SH-SY5Y (cell line): ENCODE data around the gene SYT2.

ENCODE experiments used
- GATA2 ChIP-seq: IDR thresholded peaks from 2 replicates; pipeline ENCODE4 v1.6.1; 2011; ENCODE audit warnings: mild to moderate bottlenecking, low read depth, low read length
- GATA3 ChIP-seq: IDR thresholded peaks from 2 replicates; pipeline ENCODE4 v1.6.1; 2011; ENCODE audit warnings: low read depth, mild to moderate bottlenecking, low read length, moderate library complexity

- TF ChIP-seq GATA2 (no peak), GATA3 (no peak)
Measured at GRCh38 chr1:202576816-202577215, 133.4 kb downstream of the SYT2 start.
